OCI-LY3 (cell line): ENCODE data around the gene NELL1.
"Not testable (repeated sequence)": the region's sequence is repeated elsewhere in the genome, so short reads cannot be mapped to it uniquely, and the experiment has no call there.

Experiments
- H2AFZ ChIP-seq: fragments of 200-600, 300-600 bp; shearing (Covaris generic); 2 replicates; pipeline ENCODE4 v1.6.0; 2014; ENCODE audit warnings: antibody characterized with exemption, low read depth, low read length
- H3K27ac ChIP-seq: fragments of 200-600, 300-600 bp; sonication (generic); 2 replicates; pipeline ENCODE4 v1.5.1; 2014; ENCODE audit warnings: mild to moderate bottlenecking, low read length, moderate library complexity, mixed read lengths
- H3K27me3 ChIP-seq: fragments of 200-600, 300-600 bp; sonication (generic); 2 replicates; pipeline ENCODE4 v1.6.1; 2014; ENCODE audit warnings: low read depth, low read length, mixed read lengths
- H3K36me3 ChIP-seq: fragments of 200-600, 300-600 bp; sonication (generic); replicated peaks from 2 replicates; pipeline ENCODE3; 2014; ENCODE audit warnings: low read depth, low read length, mixed read lengths
- H3K4me1 ChIP-seq: fragments of 300-600, 200-600 bp; sonication (generic); 2 replicates; pipeline ENCODE4 v1.6.1; 2014; ENCODE audit warnings: low read length, mixed read lengths
- H3K4me2 ChIP-seq: fragments of 200-600, 300-600 bp; sonication (generic); 2 replicates; pipeline ENCODE4 v1.6.1; 2014; ENCODE audit warnings: low read length, mixed read lengths
- H3K4me3 ChIP-seq: fragments of 300-600, 200-600 bp; sonication (generic); 2 replicates; pipeline ENCODE4 v1.5.1; 2014; ENCODE audit warnings: antibody characterized with exemption, mild to moderate bottlenecking, low read length, moderate library complexity
- H3K79me2 ChIP-seq: fragments of 300-600, 200-600 bp; shearing (Covaris generic); 2 replicates; pipeline ENCODE4 v1.6.1; 2014; ENCODE audit warnings: mild to moderate bottlenecking, low read length, mixed read lengths
- H3K9ac ChIP-seq: fragments of 300-600, 200-600 bp; shearing (Covaris generic); 2 replicates; pipeline ENCODE4 v1.6.0; 2014; ENCODE audit warnings: mild to moderate bottlenecking, low read length, moderate library complexity
- H3K9me3 ChIP-seq: fragments of 200-600, 300-600 bp; shearing (Covaris generic); 2 replicates; pipeline ENCODE4 v1.6.1; 2014; ENCODE audit warnings: low read length, mixed read lengths; ENCODE audit not compliant: insufficient read depth
- H4K20me1 ChIP-seq: fragments of 200-600, 300-600 bp; sonication (generic); 2 replicates; pipeline ENCODE4 v1.6.1; 2016; ENCODE audit warnings: low read length, mixed read lengths; ENCODE audit not compliant: insufficient read depth
- EZH2phosphoT487 ChIP-seq: fragments of 200-600 bp; shearing (Covaris generic); IDR thresholded peaks from 2 replicates; pipeline ENCODE4 v1.6.1; 2018; ENCODE audit warnings: antibody characterized with exemption, mixed run types, low read depth
- TF ChIP-seq, protein P1 (sequence below): fragments of 200-600, 300-600 bp; sonication (generic); IDR thresholded peaks from 2 replicates; pipeline ENCODE4 v1.5.1; 2014; ENCODE audit warnings: antibody characterized with exemption, low read length, low read depth

The NELL1 gene

GRCh38 chr11:21268036-21268435 is 598.6 kb downstream of the NELL1 start:
- Histone ChIP-seq H3K9ac (no peak overlapping the region), H3K9me3 (no peaks in the 10 kb centered on the region), H3K4me3 (no peak overlapping the region), H3K27ac (no peak overlapping the region), H3K79me2 (no peaks in the 10 kb centered on the region), H3K4me1 (peaks cover 16% of the 10 kb centered on the region), H3K27me3 (no peaks in the 10 kb centered on the region), H2AFZ (no peak overlapping the region), H4K20me1 (no peaks in the 10 kb centered on the region), H3K4me2 (no peak overlapping the region), H3K36me3 (no peaks in the 10 kb centered on the region)
- no peak for TF ChIP-seq EZH2phosphoT487
- TF ChIP-seq, protein P1, sequence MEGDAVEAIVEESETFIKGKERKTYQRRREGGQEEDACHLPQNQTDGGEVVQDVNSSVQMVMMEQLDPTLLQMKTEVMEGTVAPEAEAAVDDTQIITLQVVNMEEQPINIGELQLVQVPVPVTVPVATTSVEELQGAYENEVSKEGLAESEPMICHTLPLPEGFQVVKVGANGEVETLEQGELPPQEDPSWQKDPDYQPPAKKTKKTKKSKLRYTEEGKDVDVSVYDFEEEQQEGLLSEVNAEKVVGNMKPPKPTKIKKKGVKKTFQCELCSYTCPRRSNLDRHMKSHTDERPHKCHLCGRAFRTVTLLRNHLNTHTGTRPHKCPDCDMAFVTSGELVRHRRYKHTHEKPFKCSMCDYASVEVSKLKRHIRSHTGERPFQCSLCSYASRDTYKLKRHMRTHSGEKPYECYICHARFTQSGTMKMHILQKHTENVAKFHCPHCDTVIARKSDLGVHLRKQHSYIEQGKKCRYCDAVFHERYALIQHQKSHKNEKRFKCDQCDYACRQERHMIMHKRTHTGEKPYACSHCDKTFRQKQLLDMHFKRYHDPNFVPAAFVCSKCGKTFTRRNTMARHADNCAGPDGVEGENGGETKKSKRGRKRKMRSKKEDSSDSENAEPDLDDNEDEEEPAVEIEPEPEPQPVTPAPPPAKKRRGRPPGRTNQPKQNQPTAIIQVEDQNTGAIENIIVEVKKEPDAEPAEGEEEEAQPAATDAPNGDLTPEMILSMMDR, result no peak

DNA sequence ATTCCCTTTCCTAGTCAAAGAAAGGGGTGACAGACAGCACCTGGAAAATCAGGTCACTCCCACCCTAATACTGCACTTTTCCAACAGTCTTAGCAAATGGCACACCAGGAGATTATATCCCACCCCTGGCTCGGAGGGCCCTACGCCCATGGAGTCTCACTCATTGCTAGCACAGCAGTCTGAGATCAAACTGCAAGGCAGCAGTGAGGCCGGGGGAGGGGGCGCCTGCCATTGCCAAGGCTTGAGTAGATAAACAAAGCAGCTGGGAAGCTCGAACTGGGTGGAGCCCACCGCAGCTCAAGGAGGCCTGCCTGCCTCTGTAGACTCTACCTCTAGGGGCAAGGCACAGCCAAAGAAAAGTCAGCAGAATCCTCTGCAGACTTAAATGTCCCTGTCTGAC is 602.8 kb downstream of the NELL1 start:
- not testable (repeated sequence) for H4K20me1 ChIP-seq, H3K4me3 ChIP-seq, H3K9me3 ChIP-seq, H3K79me2 ChIP-seq, H3K4me2 ChIP-seq, H3K9ac ChIP-seq, H3K27me3 ChIP-seq, H3K4me1 ChIP-seq, H3K27ac ChIP-seq, H2AFZ ChIP-seq, H3K36me3 ChIP-seq

GRCh38 chr11:21278840-21279239 is 609.5 kb downstream of the NELL1 start:
- Histone ChIP-seq H3K79me2 (no peaks in the 10 kb centered on the region), H4K20me1 (no peaks in the 10 kb centered on the region), H3K9me3 (no peaks in the 10 kb centered on the region), H3K4me2 (no peak overlapping the region), H3K9ac (no peak overlapping the region), H3K27ac (no peak overlapping the region), H3K27me3 (no peaks in the 10 kb centered on the region), H2AFZ (no peak overlapping the region), H3K36me3 (no peaks in the 10 kb centered on the region), H3K4me1 (no peaks in the 10 kb centered on the region), H3K4me3 (no peak overlapping the region)
- no peak for TF ChIP-seq EZH2phosphoT487
- TF ChIP-seq, protein P1, result no peak

- no peaks in the 10 kb centered on the region for H3K79me2 ChIP-seq
- no peak overlapping the region for H3K9ac ChIP-seq
- H3K36me3 ChIP-seq, result no peaks in the 10 kb centered on the region
- no peak overlapping the region for H3K27ac ChIP-seq
- H3K4me2 ChIP-seq, result no peak overlapping the region
- no peaks in the 10 kb centered on the region for H3K4me1 ChIP-seq
- no peaks in the 10 kb centered on the region for H3K27me3 ChIP-seq
- no peaks in the 10 kb centered on the region for H3K9me3 ChIP-seq
- no peak for TF ChIP-seq EZH2phosphoT487
- TF ChIP-seq, protein P1, result no peak
- H3K4me3 ChIP-seq, result no peak overlapping the region
- no peak overlapping the region for H2AFZ ChIP-seq
- no peaks in the 10 kb centered on the region for H4K20me1 ChIP-seq
Measured at GRCh38 chr11:21285104-21285503, 615.7 kb downstream of the NELL1 start.

DNA sequence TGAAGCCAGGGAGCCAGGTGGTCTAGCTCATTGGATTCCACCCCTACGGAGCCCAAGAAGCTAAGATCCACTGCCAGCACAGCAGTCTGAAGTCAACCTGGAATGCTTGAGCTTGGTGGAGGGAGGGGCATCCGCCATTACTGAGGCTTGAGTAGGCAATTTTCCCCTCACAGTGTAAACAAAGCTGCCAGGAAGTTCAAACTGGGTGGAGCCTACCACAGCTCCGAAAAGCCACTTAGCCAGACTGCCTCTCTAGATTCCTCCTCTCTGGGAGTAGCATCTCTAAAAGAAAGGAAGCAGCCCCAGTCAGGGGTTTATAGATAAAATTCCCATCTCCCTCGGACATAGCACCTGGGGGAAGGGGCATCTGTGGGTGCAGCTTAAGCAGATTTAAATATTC is 620.3 kb downstream of the NELL1 start:
- no peak overlapping the region for H3K27ac ChIP-seq
- no peak overlapping the region for H3K9ac ChIP-seq
- no peak overlapping the region for H3K4me3 ChIP-seq
- no peak overlapping the region for H3K4me2 ChIP-seq
- H2AFZ ChIP-seq, result no peak overlapping the region
- H4K20me1 ChIP-seq, result no peaks in the 10 kb centered on the region
- no peaks in the 10 kb centered on the region for H3K36me3 ChIP-seq
- no peaks in the 10 kb centered on the region for H3K4me1 ChIP-seq
- H3K27me3 ChIP-seq, result no peaks in the 10 kb centered on the region
- TF ChIP-seq EZH2phosphoT487, result no peak
- TF ChIP-seq, protein P1, result no peak
- no peaks in the 10 kb centered on the region for H3K79me2 ChIP-seq
- H3K9me3 ChIP-seq, result no peaks in the 10 kb centered on the region
